Upper lobe of left lung (tissue), 6 donors: ENCODE results near the gene ELOVL1. TPM values are rescaled to one million over a fixed set of nuclear protein-coding genes. Genes with fewer than 3 reads are reported as not detected.

Source experiments
- ATAC-seq, 2 donors: fragments of 200-7000 bp; cut with Tn5 transposase; one replicate each; pipeline ENCODE4 v1.9.1; 2022; ENCODE audit warnings: mild to moderate bottlenecking in 2 of 2, moderate library complexity in 2 of 2; ENCODE audit not compliant: low FRiP score in 2 of 2
- DNase-seq, 2 donors: peaks; one replicate each; pipeline ENCODE4 v3.0.0-alpha.2; 2019 to 2020
- H3K27ac ChIP-seq, 4 donors: fragments of 200-600 bp; sonication (generic); one replicate each; pipeline ENCODE4 v1.5.1; 2016 to 2019
- H3K27me3 ChIP-seq, 4 donors: fragments of 200-600 bp; sonication (generic); one replicate each; pipeline ENCODE4 v1.5.1; 2017 to 2019
- H3K36me3 ChIP-seq, 4 donors: fragments of 200-600 bp; sonication (generic); one replicate each; pipeline ENCODE4 v1.5.1; 2016 to 2019
- H3K4me1 ChIP-seq, 4 donors: fragments of 200-600 bp; sonication (generic); one replicate each; pipeline ENCODE4 v1.5.1; 2018 to 2019
- H3K4me3 ChIP-seq, 4 donors: fragments of 200-600 bp; sonication (generic); one replicate each; pipeline ENCODE4 v1.5.1; 2017 to 2019; ENCODE audit warnings: mild to moderate bottlenecking in 2 of 4, moderate library complexity in 1 of 4
- H3K9me3 ChIP-seq, 4 donors: fragments of 200-600 bp; sonication (generic); one replicate each; pipeline ENCODE4 v1.5.1; 2018 to 2019
- EP300 ChIP-seq, 4 donors: sonication (generic); formaldehyde crosslinking; IDR thresholded peaks; one replicate each; pipeline ENCODE4 v1.5.1; 2017; ENCODE audit warnings: antibody characterized with exemption in 4 of 4, control low read depth in 2 of 4
- POLR2A ChIP-seq, 4 donors: fragments of 450-650 bp; IDR thresholded peaks; one replicate each; pipeline ENCODE4 v1.5.1; 2016 to 2017; ENCODE audit warnings: antibody characterized with exemption in 4 of 4, mild to moderate bottlenecking in 2 of 4
- POLR2AphosphoS5 ChIP-seq, 2 donors: sonication (generic); formaldehyde crosslinking; IDR thresholded peaks; one replicate each; pipeline ENCODE4 v1.5.1; 2017; ENCODE audit warnings: antibody characterized with exemption in 2 of 2
- WGBS, 2 donors: methylation state at CpG; one replicate each; pipeline ENCODE4 v1.1.5; 2017 to 2018; 5-methylcytosine and 5-hydroxymethylcytosine counted together
- total RNA-seq, 6 donors: library from RNA; depleted of rRNA in 4 of 6; stranded (reverse); fragments of >200 nt in 4 of 6; gene quantifications; one replicate each; pipeline versions ENCODE4 v1.1.0 to v1.2.1, GENCODE V29; 2016 to 2021
- TF ChIP-seq, protein P1 (sequence below), 6 experiments: fragments of 450-650 bp in 4 of 6; fragments of 200-600 bp in 2 of 6; sonication (generic) in 2 of 6; IDR thresholded peaks; one replicate each; pipeline ENCODE4 v1.5.1; 2016 to 2019; ENCODE audit warnings: antibody characterized with exemption in 6 of 6
- donor health status: DM: no; HTN: no; CAD: no; lungs with moderate emphysema.
- donor health status: DM: no; HTN: yes; CAD: no; lungs with severe emphysema.

The ELOVL1 gene
- total RNA-seq, 6 donors from 2014 or later, result 32.5 to 118 (median 72.0) TPM

DNA sequence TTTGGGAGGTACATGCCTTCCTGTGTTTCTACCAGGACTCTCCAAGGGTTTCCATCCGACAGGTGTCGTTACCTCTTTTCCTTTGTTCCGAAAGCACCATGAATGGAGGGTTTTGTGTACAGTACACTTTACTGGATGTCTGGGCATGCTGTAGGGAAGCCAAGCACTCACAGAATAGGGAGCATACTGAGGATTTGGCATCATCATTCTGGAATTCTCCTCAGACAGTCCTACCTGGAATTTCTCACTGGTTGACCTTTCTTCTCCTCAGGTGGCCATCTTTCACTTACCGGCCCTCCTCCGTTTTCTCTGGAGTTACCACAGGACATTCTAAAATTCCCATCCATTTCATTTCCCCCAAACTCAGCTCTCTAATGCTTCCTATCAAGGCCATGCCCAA is 36.1 kb downstream of the ELOVL1 start:
- WGBS, 2 donors, result 87 to 96% methylated on average over 5 of the region's 5 CpGs
- Histone ChIP-seq H3K27me3 (no peaks in the 10 kb centered on the region), H3K9me3 (peaks cover 0 to 5% (median 0%) of the 10 kb centered on the region in 4 donors), H3K4me3 (no peak overlapping the region), H3K4me1 (peaks cover 3 to 16% (median 13%) of the 10 kb centered on the region in 4 donors), H3K27ac (no peak overlapping the region), H3K36me3 (no peaks in the 10 kb centered on the region)
- ATAC-seq (no peak), DNase-seq (no peak)
- no peak for TF ChIP-seq EP300 (IDR thresholded peaks at IDR 0.05)
- TF ChIP-seq POLR2AphosphoS5 (IDR thresholded peaks at IDR 0.05), result no peak
- no peak for TF ChIP-seq POLR2A (IDR thresholded peaks at IDR 0.05)
- TF ChIP-seq, protein P1, sequence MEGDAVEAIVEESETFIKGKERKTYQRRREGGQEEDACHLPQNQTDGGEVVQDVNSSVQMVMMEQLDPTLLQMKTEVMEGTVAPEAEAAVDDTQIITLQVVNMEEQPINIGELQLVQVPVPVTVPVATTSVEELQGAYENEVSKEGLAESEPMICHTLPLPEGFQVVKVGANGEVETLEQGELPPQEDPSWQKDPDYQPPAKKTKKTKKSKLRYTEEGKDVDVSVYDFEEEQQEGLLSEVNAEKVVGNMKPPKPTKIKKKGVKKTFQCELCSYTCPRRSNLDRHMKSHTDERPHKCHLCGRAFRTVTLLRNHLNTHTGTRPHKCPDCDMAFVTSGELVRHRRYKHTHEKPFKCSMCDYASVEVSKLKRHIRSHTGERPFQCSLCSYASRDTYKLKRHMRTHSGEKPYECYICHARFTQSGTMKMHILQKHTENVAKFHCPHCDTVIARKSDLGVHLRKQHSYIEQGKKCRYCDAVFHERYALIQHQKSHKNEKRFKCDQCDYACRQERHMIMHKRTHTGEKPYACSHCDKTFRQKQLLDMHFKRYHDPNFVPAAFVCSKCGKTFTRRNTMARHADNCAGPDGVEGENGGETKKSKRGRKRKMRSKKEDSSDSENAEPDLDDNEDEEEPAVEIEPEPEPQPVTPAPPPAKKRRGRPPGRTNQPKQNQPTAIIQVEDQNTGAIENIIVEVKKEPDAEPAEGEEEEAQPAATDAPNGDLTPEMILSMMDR (IDR thresholded peaks at IDR 0.05), result no peak

DNA sequence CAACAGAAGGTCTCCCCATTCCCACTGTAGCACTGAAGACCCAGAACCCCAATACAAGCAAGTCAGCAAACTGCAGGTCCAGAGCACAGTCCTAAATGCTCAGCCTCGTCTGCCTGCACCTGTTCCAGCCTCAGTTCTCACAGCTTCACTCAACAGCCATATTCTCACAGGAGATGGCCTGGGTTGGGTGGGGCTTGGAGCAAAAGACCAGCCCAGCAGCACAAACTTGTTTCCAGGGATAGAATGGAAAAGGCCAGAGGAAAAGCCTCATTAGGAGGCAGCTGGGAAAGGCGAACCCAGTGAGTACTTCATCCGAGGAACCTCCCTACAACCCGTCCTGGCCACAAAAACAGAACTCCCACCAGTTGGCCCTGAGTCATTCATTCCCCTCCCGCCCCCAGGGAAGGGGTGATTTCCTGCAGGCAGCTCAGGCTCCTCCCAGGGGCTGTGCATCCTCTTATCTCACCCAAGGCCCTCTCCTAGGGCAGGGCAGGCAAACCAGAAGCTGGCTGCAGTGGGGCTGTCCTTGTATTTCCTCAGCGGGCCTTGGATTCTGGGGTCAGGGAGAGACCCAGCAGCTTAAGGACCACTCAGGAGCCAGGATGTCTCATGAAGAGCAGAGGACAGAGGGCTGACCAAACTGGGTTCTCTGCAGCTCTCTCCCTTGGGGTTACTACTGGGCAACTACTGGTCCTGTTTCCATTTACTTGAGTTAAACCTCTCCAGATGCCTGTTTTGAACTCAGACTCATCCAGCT is 37.6 kb downstream of the ELOVL1 start:
- Histone ChIP-seq H3K4me3 (no peak overlapping the region), H3K27ac (peak overlapping the region; percentile 42 to 77 (median 52)), H3K4me1 (peaks cover 3 to 16% (median 13%) of the 10 kb centered on the region in 4 donors), H3K27me3 (no peaks in the 10 kb centered on the region), H3K36me3 (no peaks in the 10 kb centered on the region), H3K9me3 (peaks cover 0 to 5% (median 2%) of the 10 kb centered on the region in 4 donors)
- TF ChIP-seq EP300 (IDR thresholded peaks at IDR 0.05) (no peak), POLR2A (IDR thresholded peaks at IDR 0.05) (no peak), POLR2AphosphoS5 (IDR thresholded peaks at IDR 0.05) (peak in 1 of 2 donors; percentile 60)
- ATAC-seq, result peak; percentile 87 to 93
- DNase-seq, result peak in 1 of 2 donors; percentile 64
- WGBS, 2 donors, result 35 to 42% methylated on average over 6 of the region's 6 CpGs

DNA sequence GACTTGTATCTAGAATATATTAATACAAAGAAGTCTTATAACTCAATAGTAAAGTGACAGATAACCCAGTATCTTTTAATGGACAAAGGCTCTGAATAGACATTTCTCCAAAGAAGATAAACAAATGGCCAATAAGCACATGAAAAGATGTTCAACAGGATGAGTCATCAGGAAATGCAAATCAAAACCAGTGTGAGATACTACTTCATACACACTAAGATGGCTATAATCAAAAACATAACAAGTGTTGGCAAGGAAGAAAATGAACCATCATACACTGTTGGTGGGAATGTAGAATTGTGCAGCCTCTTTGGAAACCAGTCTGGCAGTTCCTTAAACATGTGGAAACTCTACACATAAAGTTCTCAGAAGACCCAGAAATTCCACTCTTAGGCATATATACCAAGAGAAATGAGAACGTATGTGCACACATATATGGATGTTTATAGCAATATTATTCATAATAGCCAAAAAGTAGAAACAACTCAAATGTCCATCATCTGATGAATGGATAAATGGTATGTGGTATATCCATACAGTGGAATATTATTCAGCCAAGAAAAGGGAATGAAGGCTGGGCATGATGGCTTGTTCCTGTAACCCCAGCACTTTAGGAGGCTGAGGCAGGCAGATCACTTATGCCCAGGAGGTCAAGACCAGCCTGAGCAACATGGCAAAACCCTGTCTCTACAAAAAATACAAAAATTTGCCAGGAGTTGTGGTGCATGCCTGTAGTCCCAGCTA is 40.1 kb downstream of the ELOVL1 start:
- TF ChIP-seq, protein P1 (IDR thresholded peaks at IDR 0.05), result no peak
- no peak for TF ChIP-seq EP300 (IDR thresholded peaks at IDR 0.05)
- TF ChIP-seq POLR2A (IDR thresholded peaks at IDR 0.05), result no peak
- TF ChIP-seq POLR2AphosphoS5 (IDR thresholded peaks at IDR 0.05), result no peak
- H3K27me3 ChIP-seq, result no peaks in the 10 kb centered on the region
- H3K27ac ChIP-seq, result no peak overlapping the region
- 94 to 100% methylated on average over 1 of the region's 1 CpG for WGBS, 2 donors
- H3K4me3 ChIP-seq, result no peak overlapping the region
- ATAC-seq (no peak), DNase-seq (no peak)
- H3K36me3 ChIP-seq, result peaks cover 0 to 6% (median 0%) of the 10 kb centered on the region in 4 donors
- H3K9me3 ChIP-seq, result peaks cover 0 to 5% (median 2%) of the 10 kb centered on the region in 4 donors
- H3K4me1 ChIP-seq, result peaks cover 3 to 16% (median 13%) of the 10 kb centered on the region in 4 donors

DNA sequence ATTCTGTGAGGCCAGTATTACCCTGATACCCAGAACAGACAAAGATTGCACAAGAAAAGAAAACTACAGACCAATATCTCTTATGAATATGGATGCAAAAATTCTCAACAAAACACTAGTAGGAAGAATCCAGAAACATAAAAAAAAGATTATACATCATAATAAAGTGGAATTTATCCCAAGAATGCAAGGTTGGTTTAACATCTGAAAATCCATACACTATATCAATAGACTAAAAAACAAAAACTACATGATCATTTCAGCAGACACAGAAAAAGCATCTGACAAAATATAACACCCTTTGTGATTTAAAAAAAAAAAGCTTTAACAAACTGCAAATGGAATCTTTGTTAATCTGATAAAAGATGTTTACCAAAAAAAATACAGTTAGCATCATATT is 42.4 kb downstream of the ELOVL1 start:
- no peak for ATAC-seq
- TF ChIP-seq, protein P1 (IDR thresholded peaks at IDR 0.05), result no peak
- TF ChIP-seq EP300 (IDR thresholded peaks at IDR 0.05), result no peak
- TF ChIP-seq POLR2AphosphoS5 (IDR thresholded peaks at IDR 0.05), result no peak
- TF ChIP-seq POLR2A (IDR thresholded peaks at IDR 0.05), result no peak

DNA sequence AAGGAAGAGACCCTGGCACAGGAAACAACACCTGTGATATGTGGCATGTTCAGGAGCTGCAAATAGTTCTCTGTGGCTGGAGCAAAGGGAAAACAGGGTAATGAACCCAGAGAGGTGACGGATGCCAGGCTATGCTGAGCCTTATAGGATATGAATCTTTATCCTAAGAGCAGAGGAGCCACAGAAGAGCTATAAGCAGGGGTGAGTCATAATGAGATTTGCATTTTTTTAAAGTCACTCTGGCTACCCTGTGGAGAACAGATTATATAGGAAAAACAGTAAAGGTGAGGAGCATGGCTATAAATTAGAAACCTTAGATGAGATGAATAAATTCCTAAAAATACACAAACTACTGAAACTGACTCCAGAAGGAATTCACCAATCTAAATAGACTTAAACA is 43.0 kb downstream of the ELOVL1 start:
- peaks cover 0 to 5% (median 2%) of the 10 kb centered on the region in 4 donors for H3K9me3 ChIP-seq
- H3K36me3 ChIP-seq, result peaks cover 0 to 30% (median 8%) of the 10 kb centered on the region in 4 donors
- H3K4me1 ChIP-seq, result peaks cover 1 to 6% (median 3%) of the 10 kb centered on the region in 4 donors
- 85 to 93% methylated on average over 1 of the region's 1 CpG for WGBS, 2 donors
- H3K27ac ChIP-seq, result no peak overlapping the region
- H3K4me3 ChIP-seq, result no peak overlapping the region
- ATAC-seq (no peak), DNase-seq (no peak)
- TF ChIP-seq POLR2A (IDR thresholded peaks at IDR 0.05) (no peak), POLR2AphosphoS5 (IDR thresholded peaks at IDR 0.05) (no peak), EP300 (IDR thresholded peaks at IDR 0.05) (no peak)
- TF ChIP-seq, protein P1 (IDR thresholded peaks at IDR 0.05), result no peak
- H3K27me3 ChIP-seq, result no peaks in the 10 kb centered on the region

More for the DNA sequence above, 42.4 kb downstream of the ELOVL1 start:
- Histone ChIP-seq H3K4me3 (no peak overlapping the region), H3K27me3 (no peaks in the 10 kb centered on the region), H3K9me3 (peaks cover 0 to 5% (median 2%) of the 10 kb centered on the region in 4 donors), H3K4me1 (peaks cover 3 to 9% (median 7%) of the 10 kb centered on the region in 4 donors), H3K36me3 (peaks cover 0 to 27% (median 7%) of the 10 kb centered on the region in 4 donors), H3K27ac (no peak overlapping the region)
- no peak for DNase-seq
